Right renal pelvis (tissue), 4 donors: ENCODE results near the gene TMEM178B. TPM values are rescaled to one million over a fixed set of nuclear protein-coding genes. Genes with fewer than 3 reads are reported as not detected.

Source experiments
- DNase-seq, 4 donors: peaks; one replicate each; pipeline ENCODE4 v3.0.0-alpha.2; 2013; ENCODE audit warnings: low read depth in 4 of 4, low spot score in 3 of 4, missing footprints in 1 of 4
- polyA plus RNA-seq, 4 donors: library from polyadenylated mRNA; unstranded; fragments of 120-200 nt; gene quantifications; one replicate each; pipeline ENCODE4 v1.2.1, GENCODE V29; 2013; ENCODE audit not compliant: insufficient read length in 4 of 4

The TMEM178B gene
- polyA plus RNA-seq, 4 donors = 0.19 to 0.56 (median 0.40) TPM

- DNase-seq = peak in 1 of 4 donors; percentile 16
These were observed 269.0 kb downstream of the TMEM178B start for GRCh38 chr7:141342621-141343408.

GRCh38 chr7:141344153-141344935 is 270.5 kb downstream of the TMEM178B start:
- no peak for DNase-seq

GRCh38 chr7:141348728-141349127 is 274.9 kb downstream of the TMEM178B start:
- no peak for DNase-seq

GRCh38 chr7:141349338-141349737 is 275.5 kb downstream of the TMEM178B start:
- DNase-seq = no peak

GRCh38 chr7:141349804-141350203 is 275.9 kb downstream of the TMEM178B start:
- DNase-seq = no peak

- no peak for DNase-seq
These were observed 277.3 kb downstream of the TMEM178B start for GRCh38 chr7:141351175-141351574.

GRCh38 chr7:141352955-141353354 is 279.1 kb downstream of the TMEM178B start:
- DNase-seq = no peak

GRCh38 chr7:141354251-141354650 is 280.4 kb downstream of the TMEM178B start:
- no peak for DNase-seq

- no peak for DNase-seq
These were observed 281.2 kb downstream of the TMEM178B start for GRCh38 chr7:141355032-141355431.

GRCh38 chr7:141356161-141356560 is 282.3 kb downstream of the TMEM178B start:
- no peak for DNase-seq

GRCh38 chr7:141358386-141358785 is 284.5 kb downstream of the TMEM178B start:
- no peak for DNase-seq

GRCh38 chr7:141359262-141359661 is 285.4 kb downstream of the TMEM178B start:
- no peak for DNase-seq

- no peak for DNase-seq
These were observed 286.0 kb downstream of the TMEM178B start for GRCh38 chr7:141359740-141360415.

GRCh38 chr7:141360416-141360760 is 286.5 kb downstream of the TMEM178B start:
- DNase-seq = no peak

GRCh38 chr7:141360803-141361202 is 286.9 kb downstream of the TMEM178B start:
- DNase-seq = no peak

GRCh38 chr7:141361479-141361878 is 287.6 kb downstream of the TMEM178B start:
- DNase-seq = no peak

GRCh38 chr7:141361960-141362359 is 288.1 kb downstream of the TMEM178B start:
- no peak for DNase-seq

GRCh38 chr7:141362580-141363435 is 288.9 kb downstream of the TMEM178B start:
- no peak for DNase-seq

- no peak for DNase-seq
These were observed 289.9 kb downstream of the TMEM178B start for GRCh38 chr7:141363748-141364147.

- DNase-seq = peak in 1 of 4 donors; percentile 10
These were observed 292.3 kb downstream of the TMEM178B start for GRCh38 chr7:141366091-141366621.
